ENCODE results near the gene PRKAR1A.
A peak's percentile ranks its signal among the peaks of the same experiment; 100 is the strongest.
"Not testable (repeated sequence)": the region's sequence is repeated elsewhere in the genome, so short reads cannot be mapped to it uniquely, and the experiment has no call there.

The PRKAR1A gene

GRCh38 chr17:68578236-68578635 is 66.0 kb downstream of the PRKAR1A start:
- no peak for DNase-seq

- DNase-seq, result no peak
These were observed 67.1 kb downstream of the PRKAR1A start for GRCh38 chr17:68579194-68579927.

- DNase-seq, result no peak
These were observed 68.1 kb downstream of the PRKAR1A start for GRCh38 chr17:68580236-68580770.

- no peak for DNase-seq
These were observed 69.8 kb downstream of the PRKAR1A start for GRCh38 chr17:68581863-68582645.

- DNase-seq, result not testable (repeated sequence)
These were observed 70.6 kb downstream of the PRKAR1A start for GRCh38 chr17:68582867-68583266.

- DNase-seq, result no peak
These were observed 72.5 kb downstream of the PRKAR1A start for GRCh38 chr17:68584581-68585303.

GRCh38 chr17:68585643-68586042 is 73.4 kb downstream of the PRKAR1A start:
- DNase-seq, result no peak

- no peak for DNase-seq
These were observed 74.8 kb downstream of the PRKAR1A start for GRCh38 chr17:68587026-68587425.

- no peak for DNase-seq
These were observed 75.6 kb downstream of the PRKAR1A start for GRCh38 chr17:68587847-68588246.

- DNase-seq, result no peak
These were observed 76.1 kb downstream of the PRKAR1A start for GRCh38 chr17:68588362-68588761.

GRCh38 chr17:68589086-68589485 is 76.9 kb downstream of the PRKAR1A start:
- no peak for DNase-seq

- peak in 1 of 56 donors; percentile 10 for DNase-seq
These were observed 79.4 kb downstream of the PRKAR1A start for GRCh38 chr17:68591583-68591982.

GRCh38 chr17:68592009-68592408 is 79.8 kb downstream of the PRKAR1A start:
- DNase-seq, result no peak

- DNase-seq, result no peak
These were observed 80.7 kb downstream of the PRKAR1A start for GRCh38 chr17:68592682-68593641.

- DNase-seq, result no peak
These were observed 82.3 kb downstream of the PRKAR1A start for GRCh38 chr17:68594552-68594951.

GRCh38 chr17:68595496-68595895 is 83.3 kb downstream of the PRKAR1A start:
- no peak for DNase-seq

GRCh38 chr17:68595986-68596385 is 83.8 kb downstream of the PRKAR1A start:
- DNase-seq, result no peak

- DNase-seq, result no peak
These were observed 84.2 kb downstream of the PRKAR1A start for GRCh38 chr17:68596411-68596945.

GRCh38 chr17:68598074-68598473 is 85.8 kb downstream of the PRKAR1A start:
- no peak for DNase-seq

- no peak for DNase-seq
These were observed 86.3 kb downstream of the PRKAR1A start for GRCh38 chr17:68598545-68598961.

All from amygdala (tissue), 56 donors.